Caco-2 (cell line): ENCODE measurements around the gene NRP1. TPM values are rescaled to one million over a fixed set of nuclear protein-coding genes. Genes with fewer than 3 reads are reported as not detected.

Experiments used
- BruUV-seq: library from RNA; stranded (reverse); fragments of 400-500 nt; replicated peaks from 2 replicates; lab custom pipeline; 2021; lab: Mats Ljungman, UMichigan
- CTCF ChIA-PET: fragments of 300-600 bp; sonication (Branson Sonifier 250); formaldehyde crosslinking; loops from one replicate; lab custom pipeline; 2022; ENCODE audit warnings: antibody characterized with exemption; lab: Charles Lee
- POLR2A ChIA-PET: fragments of 300-600 bp; sonication (Branson Sonifier 250); formaldehyde crosslinking; loops from one replicate; lab custom pipeline; 2022; ENCODE audit warnings: antibody characterized with exemption; lab: Charles Lee
- DNase-seq, 2 experiments: peaks; one replicate each; pipeline versions ENCODE4 v3.0.0 to v3.0.0-alpha.2; 2020 to 2022
- H3K27me3 ChIP-seq: replicated peaks from 2 replicates; pipeline ENCODE4 v1.6.0; 2011; ENCODE audit warnings: low read length; ENCODE audit not compliant: control insufficient read depth, insufficient read depth
- H3K36me3 ChIP-seq: 2 replicates; pipeline ENCODE4 v1.5.1; 2011; ENCODE audit warnings: low read length; ENCODE audit not compliant: control insufficient read depth, insufficient read depth
- H3K4me1 ChIP-seq: fragments of 250-450 bp; sonication (Bioruptor Pico); 2 replicates; pipeline ENCODE4 v1.5.1; 2020; ENCODE audit warnings: mild to moderate bottlenecking
- H3K4me3 ChIP-seq: 2 replicates; pipeline ENCODE4 v1.5.1; 2011; ENCODE audit warnings: low read depth, mild to moderate bottlenecking, control low read depth, low read length
- H3K9me3 ChIP-seq: fragments of 250-450 bp; sonication (Bioruptor Pico); 2 replicates; pipeline ENCODE4 v1.5.1; 2020; ENCODE audit warnings: mild to moderate bottlenecking, moderate library complexity
- H3K27ac Mint-ChIP-seq: one replicate; pipeline ENCODE4 v1.8.0; 2022; ENCODE audit warnings: mixed read lengths; ENCODE audit not compliant: unreplicated experiment
- H3K27me3 Mint-ChIP-seq: one replicate; pipeline ENCODE4 v1.8.0; 2022; ENCODE audit warnings: mixed read lengths; ENCODE audit not compliant: insufficient read depth, unreplicated experiment
- H3K36me3 Mint-ChIP-seq: one replicate; pipeline ENCODE4 v1.8.0; 2022; ENCODE audit warnings: mild to moderate bottlenecking, mixed read lengths; ENCODE audit not compliant: insufficient read depth, unreplicated experiment
- H3K4me1 Mint-ChIP-seq: one replicate; pipeline ENCODE4 v1.8.0; 2022; ENCODE audit warnings: low read depth, mixed read lengths; ENCODE audit not compliant: unreplicated experiment
- H3K4me3 Mint-ChIP-seq: one replicate; pipeline ENCODE4 v1.8.0; 2022; ENCODE audit warnings: mild to moderate bottlenecking, moderate library complexity, mixed read lengths; ENCODE audit not compliant: unreplicated experiment
- H3K9me3 Mint-ChIP-seq: one replicate; pipeline ENCODE4 v1.8.0; 2022; ENCODE audit warnings: mixed read lengths; ENCODE audit not compliant: unreplicated experiment
- intact Hi-C: fragments of 100-400 bp; cut with micrococcal nuclease; formaldehyde crosslinking; loops from one replicate; pipeline ENCODE4 v1.10.0; 2022; ENCODE audit not compliant: unreplicated experiment
- total RNA-seq: library from RNA; stranded (reverse); gene quantifications from 2 replicates; pipeline ENCODE4 v1.2.3, GENCODE V29; 2022
- TF ChIP-seq, protein P1 (sequence below), 2 experiments: fragments of 200-600 bp in 1 of 2; IDR thresholded peaks; 1 replicate in 1 of 2; 2 replicates in 1 of 2; pipeline versions ENCODE4 v1.5.1 to v1.8.0; 2011 to 2022; ENCODE audit warnings: antibody characterized with exemption in 1 of 2, control low read depth in 1 of 2, inconsistent platforms in 1 of 2, low read depth in 1 of 2, low read length in 1 of 2, mild to moderate bottlenecking in 1 of 2, moderate library complexity in 1 of 2; ENCODE audit not compliant: insufficient read depth in 1 of 2, severe bottlenecking in 1 of 2, unreplicated experiment in 1 of 2

Gene NRP1
- total RNA-seq, 1 experiment from 2014 or later, result 123 TPM

- H3K27me3 Mint-ChIP-seq, result no peaks in the 10 kb centered on the region
- no peaks in the 10 kb centered on the region for H3K27me3 ChIP-seq
- intact Hi-C loops, result no loop called here
- H3K4me3 Mint-ChIP-seq, result no peak overlapping the region
- no peaks in the 10 kb centered on the region for H3K9me3 ChIP-seq
- H3K36me3 ChIP-seq, result peaks cover 2% of the 10 kb centered on the region; the same call in 1 of the 2 replicates
- no peak overlapping the region for H3K27ac Mint-ChIP-seq
- no peak overlapping the region for H3K4me3 ChIP-seq
- POLR2A ChIA-PET, result no interaction called here
- peaks cover 72% of the 10 kb centered on the region for H3K36me3 Mint-ChIP-seq
- DNase-seq, result no peak
- H3K9me3 Mint-ChIP-seq, result no peaks in the 10 kb centered on the region
- peaks cover 45% of the 10 kb centered on the region for H3K4me1 Mint-ChIP-seq
- CTCF ChIA-PET, result no interaction called here
- BruUV-seq, result no TSS peak
- TF ChIP-seq, protein P1, sequence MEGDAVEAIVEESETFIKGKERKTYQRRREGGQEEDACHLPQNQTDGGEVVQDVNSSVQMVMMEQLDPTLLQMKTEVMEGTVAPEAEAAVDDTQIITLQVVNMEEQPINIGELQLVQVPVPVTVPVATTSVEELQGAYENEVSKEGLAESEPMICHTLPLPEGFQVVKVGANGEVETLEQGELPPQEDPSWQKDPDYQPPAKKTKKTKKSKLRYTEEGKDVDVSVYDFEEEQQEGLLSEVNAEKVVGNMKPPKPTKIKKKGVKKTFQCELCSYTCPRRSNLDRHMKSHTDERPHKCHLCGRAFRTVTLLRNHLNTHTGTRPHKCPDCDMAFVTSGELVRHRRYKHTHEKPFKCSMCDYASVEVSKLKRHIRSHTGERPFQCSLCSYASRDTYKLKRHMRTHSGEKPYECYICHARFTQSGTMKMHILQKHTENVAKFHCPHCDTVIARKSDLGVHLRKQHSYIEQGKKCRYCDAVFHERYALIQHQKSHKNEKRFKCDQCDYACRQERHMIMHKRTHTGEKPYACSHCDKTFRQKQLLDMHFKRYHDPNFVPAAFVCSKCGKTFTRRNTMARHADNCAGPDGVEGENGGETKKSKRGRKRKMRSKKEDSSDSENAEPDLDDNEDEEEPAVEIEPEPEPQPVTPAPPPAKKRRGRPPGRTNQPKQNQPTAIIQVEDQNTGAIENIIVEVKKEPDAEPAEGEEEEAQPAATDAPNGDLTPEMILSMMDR (IDR thresholded peaks at IDR 0.05; ENCODE audit: insufficient read depth in 1 of 2, low read depth in 1 of 2, low read length in 1 of 2, severe bottlenecking in 1 of 2, unreplicated experiment in 1 of 2), result no peak
- H3K4me1 ChIP-seq, result peaks cover 24% of the 10 kb centered on the region
Measured at GRCh38 chr10:33298893-33299292, 35.6 kb downstream of the NRP1 start.

- no TSS peak for BruUV-seq
- CTCF ChIA-PET, result no interaction called here
- intact Hi-C loops, result no loop called here
- no peaks in the 10 kb centered on the region for H3K27me3 Mint-ChIP-seq
- Histone ChIP-seq H3K27me3 (no peaks in the 10 kb centered on the region), H3K36me3 (peaks cover 2% of the 10 kb centered on the region; the same call in 1 of the 2 replicates), H3K4me3 (no peak overlapping the region), H3K9me3 (no peaks in the 10 kb centered on the region), H3K4me1 (peaks cover 16% of the 10 kb centered on the region)
- POLR2A ChIA-PET, result no interaction called here
- H3K4me1 Mint-ChIP-seq, result peaks cover 37% of the 10 kb centered on the region
- H3K36me3 Mint-ChIP-seq, result peaks cover 79% of the 10 kb centered on the region
- H3K9me3 Mint-ChIP-seq, result no peaks in the 10 kb centered on the region
- TF ChIP-seq, protein P1 (IDR thresholded peaks at IDR 0.05; ENCODE audit: insufficient read depth in 1 of 2, low read depth in 1 of 2, low read length in 1 of 2, severe bottlenecking in 1 of 2, unreplicated experiment in 1 of 2), result no peak
- no peak overlapping the region for H3K27ac Mint-ChIP-seq
- no peak overlapping the region for H3K4me3 Mint-ChIP-seq
- DNase-seq, result no peak
Measured at GRCh38 chr10:33298110-33298509, 36.4 kb downstream of the NRP1 start.

DNA sequence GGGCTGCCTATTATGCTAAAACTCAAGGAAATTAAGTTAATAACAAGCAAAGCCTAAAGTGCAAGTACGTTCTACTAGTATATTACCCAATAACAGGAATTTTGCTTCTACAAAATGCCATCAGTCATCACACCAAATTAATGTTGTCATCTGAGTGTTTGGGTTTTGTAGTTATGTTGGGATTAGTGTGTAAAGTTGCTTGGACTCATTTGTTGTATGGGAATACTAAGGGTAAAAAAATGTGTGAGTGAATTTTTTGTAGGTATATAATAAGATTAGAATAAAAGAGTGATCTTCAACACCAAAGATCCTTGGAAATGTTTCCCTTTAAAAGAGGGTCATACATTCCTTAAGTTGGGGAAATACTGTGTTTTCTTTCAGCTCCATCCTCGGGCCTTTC, 38.6 kb downstream of the NRP1 start:
- Mint-ChIP-seq H3K9me3 (no peaks in the 10 kb centered on the region), H3K27me3 (no peaks in the 10 kb centered on the region), H3K27ac (no peak overlapping the region), H3K4me1 (peaks cover 35% of the 10 kb centered on the region), H3K36me3 (peaks cover 69% of the 10 kb centered on the region), H3K4me3 (no peak overlapping the region)
- ChIA-PET POLR2A (no interaction called here), CTCF (interaction anchor here (0.6 kb wide), 1 partner anchor 92 kb away, joined by 3 read pairs; no protein-coding TSS in a partner anchor)
- DNase-seq, result no peak
- TF ChIP-seq, protein P1 (IDR thresholded peaks at IDR 0.05; ENCODE audit: insufficient read depth in 1 of 2, low read depth in 1 of 2, low read length in 1 of 2, severe bottlenecking in 1 of 2, unreplicated experiment in 1 of 2), result no peak
- H3K4me3 ChIP-seq, result no peak overlapping the region
- H3K9me3 ChIP-seq, result no peaks in the 10 kb centered on the region
- no peaks in the 10 kb centered on the region for H3K27me3 ChIP-seq
- peaks cover 2% of the 10 kb centered on the region; the same call in 1 of the 2 replicates for H3K36me3 ChIP-seq
- intact Hi-C loops, result no loop called here
- no TSS peak for BruUV-seq
- H3K4me1 ChIP-seq, result peaks cover 27% of the 10 kb centered on the region
